OCI-LY7 (cell line): ENCODE data around the gene LY6G6D.

Source experiments
- EZH2phosphoT487 ChIP-seq: fragments of 200-600 bp; sonication (generic); IDR thresholded peaks from 2 replicates; pipeline ENCODE4 v1.6.1; 2018; ENCODE audit warnings: low read depth, borderline replicate concordance, mild to moderate bottlenecking, mixed run types, antibody characterized with exemption, low read length, moderate library complexity, mixed read lengths
- TF ChIP-seq, protein P1 (sequence below): fragments of 200-600 bp; sonication (generic); conservative IDR thresholded peaks from 2 replicates; pipeline ENCODE4 v1.5.1; 2014; ENCODE audit warnings: mild to moderate bottlenecking, antibody characterized with exemption, low read length, moderate library complexity, mixed read lengths

DNA sequence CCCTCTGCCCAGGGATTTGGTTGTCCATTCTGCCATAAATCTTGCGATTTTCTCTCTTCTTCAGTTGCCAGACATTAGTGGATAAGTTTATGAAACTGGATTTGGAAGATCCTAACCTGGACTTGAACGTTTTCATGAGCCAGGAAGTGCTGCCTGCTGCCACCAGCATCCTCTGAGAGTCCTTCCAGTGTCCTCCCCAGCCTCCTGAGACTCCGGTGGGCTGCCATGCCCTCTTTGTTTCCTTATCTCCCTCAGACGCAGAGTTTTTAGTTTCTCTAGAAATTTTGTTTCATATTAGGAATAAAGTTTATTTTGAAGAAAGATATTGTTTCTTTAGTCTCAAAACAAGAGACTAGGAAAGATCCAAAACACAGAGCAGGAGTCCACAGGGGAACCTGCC lies 47.2 kb downstream of the LY6G6D start, which contains the start of gene SAPCD1:
- TF ChIP-seq, protein P1, sequence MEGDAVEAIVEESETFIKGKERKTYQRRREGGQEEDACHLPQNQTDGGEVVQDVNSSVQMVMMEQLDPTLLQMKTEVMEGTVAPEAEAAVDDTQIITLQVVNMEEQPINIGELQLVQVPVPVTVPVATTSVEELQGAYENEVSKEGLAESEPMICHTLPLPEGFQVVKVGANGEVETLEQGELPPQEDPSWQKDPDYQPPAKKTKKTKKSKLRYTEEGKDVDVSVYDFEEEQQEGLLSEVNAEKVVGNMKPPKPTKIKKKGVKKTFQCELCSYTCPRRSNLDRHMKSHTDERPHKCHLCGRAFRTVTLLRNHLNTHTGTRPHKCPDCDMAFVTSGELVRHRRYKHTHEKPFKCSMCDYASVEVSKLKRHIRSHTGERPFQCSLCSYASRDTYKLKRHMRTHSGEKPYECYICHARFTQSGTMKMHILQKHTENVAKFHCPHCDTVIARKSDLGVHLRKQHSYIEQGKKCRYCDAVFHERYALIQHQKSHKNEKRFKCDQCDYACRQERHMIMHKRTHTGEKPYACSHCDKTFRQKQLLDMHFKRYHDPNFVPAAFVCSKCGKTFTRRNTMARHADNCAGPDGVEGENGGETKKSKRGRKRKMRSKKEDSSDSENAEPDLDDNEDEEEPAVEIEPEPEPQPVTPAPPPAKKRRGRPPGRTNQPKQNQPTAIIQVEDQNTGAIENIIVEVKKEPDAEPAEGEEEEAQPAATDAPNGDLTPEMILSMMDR, result no peak
- TF ChIP-seq EZH2phosphoT487, result no peak
